Neural crest cell (in vitro differentiated cells): ENCODE measurements around the gene RNF135. TPM values are rescaled to one million over a fixed set of nuclear protein-coding genes. Genes with fewer than 3 reads are reported as not detected.
"Not testable (repeated sequence)": the region's sequence is repeated elsewhere in the genome, so short reads cannot be mapped to it uniquely, and the experiment has no call there.

Source experiments
- DNase-seq: peaks from one replicate; pipeline ENCODE4 v3.0.0; 2021; ENCODE audit warnings: low read depth, mixed read lengths, low spot score
- H3K27ac Mint-ChIP-seq: one replicate; pipeline ENCODE4 v1.8.0; 2021; ENCODE audit warnings: mild to moderate bottlenecking, mixed read lengths; ENCODE audit not compliant: unreplicated experiment
- H3K27me3 Mint-ChIP-seq: 2 replicates; pipeline ENCODE4 v1.8.0; 2021; ENCODE audit warnings: low read depth, mild to moderate bottlenecking, mixed read lengths
- H3K36me3 Mint-ChIP-seq: 2 replicates; pipeline ENCODE4 v1.8.0; 2021; ENCODE audit warnings: low read depth, mild to moderate bottlenecking, mixed read lengths
- H3K4me1 Mint-ChIP-seq: 2 replicates; pipeline ENCODE4 v1.8.0; 2021; ENCODE audit warnings: mixed read lengths
- H3K4me3 Mint-ChIP-seq: one replicate; pipeline ENCODE4 v1.8.0; 2021; ENCODE audit warnings: mild to moderate bottlenecking, mixed read lengths
- H3K9me3 Mint-ChIP-seq: 2 replicates; pipeline ENCODE4 v1.8.0; 2021; ENCODE audit warnings: mixed read lengths
- total RNA-seq: library from RNA; stranded (reverse); gene quantifications from 2 replicates; pipeline ENCODE4 v1.2.1, GENCODE V29; 2021
- TF ChIP-seq, protein P1 (sequence below): fragments of 200-600 bp; sonication (generic); conservative IDR thresholded peaks from 2 replicates; pipeline ENCODE4 v1.5.0; 2021; ENCODE audit warnings: antibody characterized with exemption, mild to moderate bottlenecking

The RNF135 gene
- total RNA-seq, 1 donor from 2014 or later: 5.9 TPM

DNA sequence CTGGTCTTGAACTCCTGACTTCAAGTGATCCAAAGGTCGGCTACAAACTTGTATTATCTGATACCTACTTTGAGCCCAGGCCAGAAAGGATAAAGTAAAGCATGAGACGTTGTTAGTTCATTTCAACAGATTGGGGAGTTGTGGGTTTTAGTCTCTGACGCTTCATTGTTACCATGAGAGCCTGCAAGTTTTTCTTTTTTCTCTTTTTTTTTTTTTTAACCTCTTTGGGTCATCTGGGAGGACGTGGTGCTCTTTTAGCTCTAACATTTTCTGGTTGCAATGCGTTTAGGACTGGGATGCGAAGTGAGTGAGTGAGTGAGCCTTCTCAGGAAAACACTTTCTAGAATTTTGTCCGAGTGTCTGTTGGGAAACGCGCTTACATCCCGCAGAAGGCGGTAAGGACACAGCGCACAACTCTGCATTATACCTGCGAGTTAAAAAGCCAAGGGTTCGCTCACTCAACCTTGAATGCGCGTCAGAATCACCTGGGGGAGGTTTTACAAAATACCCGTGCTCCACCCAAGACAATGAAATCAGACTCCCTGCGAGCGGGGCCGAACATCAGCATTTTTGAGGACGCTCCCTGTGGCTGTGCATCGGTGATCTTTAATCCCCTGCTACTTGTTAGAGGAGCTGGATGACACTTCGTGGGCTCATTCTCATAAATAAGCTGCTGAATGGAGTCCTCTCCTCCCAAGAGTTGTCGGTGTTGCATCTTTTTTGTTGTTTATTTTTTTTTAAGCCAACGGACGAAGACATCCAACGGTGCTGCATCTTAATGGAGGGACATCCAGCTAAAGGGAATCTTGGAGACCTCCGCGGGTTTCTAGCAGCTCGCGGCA lies 629 bp upstream of the RNF135 start:
- Mint-ChIP-seq H3K27me3 (no peaks in the 10 kb centered on the region), H3K9me3 (no peaks in the 10 kb centered on the region), H3K4me1 (peaks cover 28% of the 10 kb centered on the region), H3K27ac (peak overlapping the region; percentile 95), H3K36me3 (peaks cover 4% of the 10 kb centered on the region), H3K4me3 (peak overlapping the region; percentile 93)
- TF ChIP-seq, protein P1, sequence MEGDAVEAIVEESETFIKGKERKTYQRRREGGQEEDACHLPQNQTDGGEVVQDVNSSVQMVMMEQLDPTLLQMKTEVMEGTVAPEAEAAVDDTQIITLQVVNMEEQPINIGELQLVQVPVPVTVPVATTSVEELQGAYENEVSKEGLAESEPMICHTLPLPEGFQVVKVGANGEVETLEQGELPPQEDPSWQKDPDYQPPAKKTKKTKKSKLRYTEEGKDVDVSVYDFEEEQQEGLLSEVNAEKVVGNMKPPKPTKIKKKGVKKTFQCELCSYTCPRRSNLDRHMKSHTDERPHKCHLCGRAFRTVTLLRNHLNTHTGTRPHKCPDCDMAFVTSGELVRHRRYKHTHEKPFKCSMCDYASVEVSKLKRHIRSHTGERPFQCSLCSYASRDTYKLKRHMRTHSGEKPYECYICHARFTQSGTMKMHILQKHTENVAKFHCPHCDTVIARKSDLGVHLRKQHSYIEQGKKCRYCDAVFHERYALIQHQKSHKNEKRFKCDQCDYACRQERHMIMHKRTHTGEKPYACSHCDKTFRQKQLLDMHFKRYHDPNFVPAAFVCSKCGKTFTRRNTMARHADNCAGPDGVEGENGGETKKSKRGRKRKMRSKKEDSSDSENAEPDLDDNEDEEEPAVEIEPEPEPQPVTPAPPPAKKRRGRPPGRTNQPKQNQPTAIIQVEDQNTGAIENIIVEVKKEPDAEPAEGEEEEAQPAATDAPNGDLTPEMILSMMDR: no peak
- DNase-seq: no peak

DNA sequence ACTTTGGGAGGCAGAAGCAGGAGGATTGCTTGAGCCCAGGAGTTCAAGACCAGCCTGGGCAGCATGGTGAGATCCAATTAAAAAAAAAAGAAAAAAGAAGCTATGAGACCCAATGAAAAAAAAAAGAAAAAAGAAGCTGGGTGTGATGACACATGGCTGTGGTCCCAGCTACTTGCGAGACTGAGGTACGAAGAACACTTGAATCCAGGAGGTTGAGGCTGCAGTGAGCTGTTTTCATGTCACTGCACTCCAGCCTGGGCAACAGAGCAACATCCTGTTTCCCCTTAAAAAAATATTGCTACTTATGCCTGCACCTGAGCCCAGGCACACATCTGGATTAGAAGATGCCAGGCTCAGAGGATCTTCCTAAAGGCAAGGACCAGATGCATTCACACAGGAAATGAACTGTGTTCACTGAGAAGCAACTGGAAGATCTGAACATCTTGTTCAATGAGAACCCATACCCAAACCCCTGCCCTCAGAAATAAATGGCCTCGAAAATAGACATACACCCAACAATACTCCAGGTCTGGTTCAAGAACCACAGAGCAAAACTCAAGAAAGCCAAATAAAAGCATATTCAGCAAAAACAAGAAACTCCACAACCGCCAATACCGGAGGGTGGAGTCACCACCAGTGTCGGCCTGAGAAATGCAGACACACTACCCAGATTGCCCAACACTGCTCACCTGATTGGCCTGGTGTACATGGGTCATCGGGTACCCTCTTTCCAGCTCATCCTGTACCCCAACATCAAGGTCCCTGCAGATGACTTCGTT lies 4.4 kb downstream of the RNF135 start:
- TF ChIP-seq, protein P1: no peak
- H3K4me3 Mint-ChIP-seq: peak overlapping the region; percentile 27
- no peaks in the 10 kb centered on the region for H3K27me3 Mint-ChIP-seq
- no peak for DNase-seq
- H3K4me1 Mint-ChIP-seq: peaks cover 16% of the 10 kb centered on the region
- no peaks in the 10 kb centered on the region for H3K9me3 Mint-ChIP-seq
- no peak overlapping the region for H3K27ac Mint-ChIP-seq
- H3K36me3 Mint-ChIP-seq: peaks cover 19% of the 10 kb centered on the region

DNA sequence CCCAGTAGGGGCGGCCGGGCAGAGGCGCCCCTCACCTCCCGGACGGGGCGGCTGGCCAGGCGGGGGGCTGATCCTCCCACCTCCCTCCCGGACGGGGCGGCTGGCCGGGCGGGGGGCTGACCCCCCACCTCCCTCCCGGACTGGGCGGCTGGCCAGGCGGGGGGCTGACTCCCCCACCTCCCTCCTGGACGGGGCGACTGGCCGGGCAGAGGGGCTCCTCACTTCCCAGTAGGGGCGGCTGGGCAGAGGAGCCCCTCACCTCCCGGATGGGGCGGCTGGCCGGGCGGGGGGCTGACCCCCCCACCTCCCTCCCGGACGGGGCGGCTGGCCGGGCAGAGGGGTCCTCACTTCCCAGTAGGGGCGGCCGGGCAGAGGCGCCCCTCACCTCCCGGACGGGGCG lies 9.1 kb downstream of the RNF135 start:
- peaks cover 31% of the 10 kb centered on the region for H3K36me3 Mint-ChIP-seq
- not testable (repeated sequence) for H3K9me3 Mint-ChIP-seq, H3K27ac Mint-ChIP-seq, H3K4me1 Mint-ChIP-seq, H3K4me3 Mint-ChIP-seq, H3K27me3 Mint-ChIP-seq, DNase-seq

DNA sequence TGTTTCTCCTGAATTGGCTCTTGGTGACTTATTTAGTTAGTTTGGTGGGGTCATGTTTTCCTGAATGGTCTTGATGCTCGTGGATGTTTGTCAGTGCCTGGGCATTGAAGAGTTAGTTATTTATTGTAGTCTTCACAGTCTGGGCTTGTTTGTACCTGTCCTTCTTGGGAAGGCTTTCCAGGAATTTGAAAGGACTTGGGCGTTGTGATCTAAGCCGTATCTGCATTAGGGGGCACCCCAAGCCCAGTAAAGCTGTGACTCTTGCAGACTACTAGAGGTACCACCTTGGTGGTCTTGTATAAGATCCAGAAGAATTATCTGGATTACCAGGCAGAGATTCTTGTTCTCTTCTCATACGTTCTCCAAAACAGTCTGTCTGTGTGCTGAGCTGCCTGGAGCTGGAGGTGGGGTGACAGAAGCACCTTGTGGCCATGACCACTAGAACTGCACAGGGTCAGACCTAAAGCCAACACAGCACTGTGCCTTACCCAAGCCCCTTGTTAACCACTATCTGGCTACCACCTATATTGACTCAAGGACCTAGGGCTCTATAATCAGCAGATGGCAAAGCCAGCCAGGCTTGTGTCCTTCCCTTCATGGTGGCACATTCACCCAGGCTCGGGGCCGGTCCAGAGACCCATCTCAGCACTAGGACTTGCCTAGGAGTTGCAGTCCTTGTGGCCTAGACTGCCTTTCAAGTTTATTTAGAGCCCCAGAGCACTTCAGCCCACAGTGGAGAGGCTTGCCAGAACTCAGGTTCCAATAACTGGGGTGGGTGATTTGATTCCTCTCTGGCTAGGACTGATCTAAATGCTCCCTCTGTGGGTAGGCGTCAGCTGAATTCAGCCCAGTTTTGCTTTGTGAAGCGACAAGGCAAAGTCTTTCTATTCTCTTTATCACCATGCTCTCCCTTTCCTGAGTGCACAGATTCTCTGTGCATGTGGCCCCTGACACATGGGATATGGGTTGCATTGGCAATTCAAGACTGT lies 11.0 kb downstream of the RNF135 start:
- Mint-ChIP-seq H3K27ac (no peak overlapping the region), H3K4me3 (no peak overlapping the region), H3K36me3 (peaks cover 18% of the 10 kb centered on the region), H3K27me3 (no peaks in the 10 kb centered on the region), H3K4me1 (no peaks in the 10 kb centered on the region), H3K9me3 (peaks cover 8% of the 10 kb centered on the region)
- DNase-seq: no peak
- TF ChIP-seq, protein P1: no peak

DNA sequence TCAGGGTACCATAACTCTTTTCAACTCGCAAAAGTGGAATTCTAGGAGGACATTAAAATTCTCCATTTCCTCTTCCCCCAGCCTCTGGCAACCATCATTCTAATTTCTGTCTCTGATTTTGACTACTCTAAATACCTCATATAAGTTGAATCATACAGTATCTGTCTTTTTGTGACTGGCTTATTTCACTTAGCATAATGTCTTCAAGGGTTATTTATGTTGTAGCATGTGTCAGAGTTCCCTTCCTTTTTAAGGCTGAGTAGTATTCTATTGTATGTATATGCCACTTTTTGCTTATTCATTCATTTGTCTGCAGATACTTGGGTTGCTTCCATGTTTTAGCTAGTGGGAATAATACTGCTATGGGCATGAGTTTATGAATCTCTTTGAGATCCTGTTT lies 12.0 kb downstream of the RNF135 start:
- TF ChIP-seq, protein P1: no peak
- peaks cover 16% of the 10 kb centered on the region for H3K36me3 Mint-ChIP-seq

More for the DNA sequence above, 12.0 kb downstream of the RNF135 start:
- Mint-ChIP-seq H3K9me3 (peaks cover 8% of the 10 kb centered on the region), H3K4me1 (no peaks in the 10 kb centered on the region), H3K4me3 (no peak overlapping the region), H3K27me3 (no peaks in the 10 kb centered on the region), H3K27ac (no peak overlapping the region)
- DNase-seq: no peak
